OCI-LY3 (cell line): ENCODE results near the gene SLAMF6.

ENCODE experiments used
- H2AFZ ChIP-seq: fragments of 200-600, 300-600 bp; shearing (Covaris generic); 2 replicates; pipeline ENCODE4 v1.6.0; 2014; ENCODE audit warnings: antibody characterized with exemption, low read depth, low read length
- H3K27ac ChIP-seq: fragments of 200-600, 300-600 bp; sonication (generic); 2 replicates; pipeline ENCODE4 v1.5.1; 2014; ENCODE audit warnings: mild to moderate bottlenecking, low read length, moderate library complexity, mixed read lengths
- H3K27me3 ChIP-seq: fragments of 200-600, 300-600 bp; sonication (generic); 2 replicates; pipeline ENCODE4 v1.6.1; 2014; ENCODE audit warnings: low read depth, low read length, mixed read lengths
- H3K36me3 ChIP-seq: fragments of 200-600, 300-600 bp; sonication (generic); replicated peaks from 2 replicates; pipeline ENCODE3; 2014; ENCODE audit warnings: low read depth, low read length, mixed read lengths
- H3K4me1 ChIP-seq: fragments of 300-600, 200-600 bp; sonication (generic); 2 replicates; pipeline ENCODE4 v1.6.1; 2014; ENCODE audit warnings: low read length, mixed read lengths
- H3K4me2 ChIP-seq: fragments of 200-600, 300-600 bp; sonication (generic); 2 replicates; pipeline ENCODE4 v1.6.1; 2014; ENCODE audit warnings: low read length, mixed read lengths
- H3K4me3 ChIP-seq: fragments of 300-600, 200-600 bp; sonication (generic); 2 replicates; pipeline ENCODE4 v1.5.1; 2014; ENCODE audit warnings: antibody characterized with exemption, mild to moderate bottlenecking, low read length, moderate library complexity
- H3K79me2 ChIP-seq: fragments of 300-600, 200-600 bp; shearing (Covaris generic); 2 replicates; pipeline ENCODE4 v1.6.1; 2014; ENCODE audit warnings: mild to moderate bottlenecking, low read length, mixed read lengths
- H3K9ac ChIP-seq: fragments of 300-600, 200-600 bp; shearing (Covaris generic); 2 replicates; pipeline ENCODE4 v1.6.0; 2014; ENCODE audit warnings: mild to moderate bottlenecking, low read length, moderate library complexity
- H3K9me3 ChIP-seq: fragments of 200-600, 300-600 bp; shearing (Covaris generic); 2 replicates; pipeline ENCODE4 v1.6.1; 2014; ENCODE audit warnings: low read length, mixed read lengths; ENCODE audit not compliant: insufficient read depth
- H4K20me1 ChIP-seq: fragments of 200-600, 300-600 bp; sonication (generic); 2 replicates; pipeline ENCODE4 v1.6.1; 2016; ENCODE audit warnings: low read length, mixed read lengths; ENCODE audit not compliant: insufficient read depth
- EZH2phosphoT487 ChIP-seq: fragments of 200-600 bp; shearing (Covaris generic); IDR thresholded peaks from 2 replicates; pipeline ENCODE4 v1.6.1; 2018; ENCODE audit warnings: antibody characterized with exemption, mixed run types, low read depth
- TF ChIP-seq, protein P1 (sequence below): fragments of 200-600, 300-600 bp; sonication (generic); IDR thresholded peaks from 2 replicates; pipeline ENCODE4 v1.5.1; 2014; ENCODE audit warnings: antibody characterized with exemption, low read length, low read depth

The SLAMF6 gene

DNA sequence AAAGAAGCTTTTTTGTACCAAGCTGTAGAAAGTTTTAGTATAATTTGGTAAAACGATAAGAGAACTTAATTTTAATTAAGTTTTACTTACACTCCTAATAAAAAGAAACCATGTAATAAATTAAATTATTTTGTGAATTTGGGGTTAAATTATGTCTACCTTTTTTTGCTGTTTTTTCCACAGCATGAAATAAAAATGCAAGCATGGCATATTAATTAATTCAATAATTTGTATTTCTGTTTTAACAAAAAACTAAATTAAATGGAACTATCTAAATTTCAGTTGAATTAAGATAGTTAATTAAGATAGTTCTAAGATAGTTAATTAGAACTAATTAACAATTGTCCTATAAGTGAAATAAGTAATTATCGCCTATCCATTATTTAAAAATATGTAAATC lies 83.3 kb downstream of the SLAMF6 start:
- peaks cover 25% of the 10 kb centered on the region for H3K4me1 ChIP-seq
- TF ChIP-seq EZH2phosphoT487, result no peak
- TF ChIP-seq, protein P1, sequence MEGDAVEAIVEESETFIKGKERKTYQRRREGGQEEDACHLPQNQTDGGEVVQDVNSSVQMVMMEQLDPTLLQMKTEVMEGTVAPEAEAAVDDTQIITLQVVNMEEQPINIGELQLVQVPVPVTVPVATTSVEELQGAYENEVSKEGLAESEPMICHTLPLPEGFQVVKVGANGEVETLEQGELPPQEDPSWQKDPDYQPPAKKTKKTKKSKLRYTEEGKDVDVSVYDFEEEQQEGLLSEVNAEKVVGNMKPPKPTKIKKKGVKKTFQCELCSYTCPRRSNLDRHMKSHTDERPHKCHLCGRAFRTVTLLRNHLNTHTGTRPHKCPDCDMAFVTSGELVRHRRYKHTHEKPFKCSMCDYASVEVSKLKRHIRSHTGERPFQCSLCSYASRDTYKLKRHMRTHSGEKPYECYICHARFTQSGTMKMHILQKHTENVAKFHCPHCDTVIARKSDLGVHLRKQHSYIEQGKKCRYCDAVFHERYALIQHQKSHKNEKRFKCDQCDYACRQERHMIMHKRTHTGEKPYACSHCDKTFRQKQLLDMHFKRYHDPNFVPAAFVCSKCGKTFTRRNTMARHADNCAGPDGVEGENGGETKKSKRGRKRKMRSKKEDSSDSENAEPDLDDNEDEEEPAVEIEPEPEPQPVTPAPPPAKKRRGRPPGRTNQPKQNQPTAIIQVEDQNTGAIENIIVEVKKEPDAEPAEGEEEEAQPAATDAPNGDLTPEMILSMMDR, result no peak
- no peaks in the 10 kb centered on the region for H3K79me2 ChIP-seq

DNA sequence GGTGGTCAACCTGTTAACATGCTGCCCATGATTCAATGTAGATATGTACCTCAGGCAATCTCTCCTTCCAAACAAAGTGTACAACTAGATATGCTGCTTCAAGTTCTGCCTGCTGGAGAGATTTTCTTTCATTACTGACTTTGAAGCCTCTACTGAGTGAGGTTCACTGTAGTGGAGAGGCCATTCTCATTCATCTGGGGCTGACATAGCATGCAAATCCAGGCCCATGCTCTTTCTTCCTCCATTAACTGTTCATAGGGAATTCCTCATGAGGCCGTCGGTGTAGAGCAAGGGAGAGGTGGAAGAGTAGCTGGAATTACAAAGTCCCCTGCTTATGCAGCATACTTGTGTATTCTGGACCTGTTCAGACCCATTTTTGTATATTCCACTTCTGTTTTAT lies 84.1 kb downstream of the SLAMF6 start:
- H4K20me1 ChIP-seq, result no peaks in the 10 kb centered on the region
- no peak overlapping the region for H3K4me3 ChIP-seq
- TF ChIP-seq EZH2phosphoT487, result no peak
- TF ChIP-seq, protein P1, result no peak
- no peaks in the 10 kb centered on the region for H3K79me2 ChIP-seq
- no peak overlapping the region for H3K4me2 ChIP-seq
- H3K9ac ChIP-seq, result no peak overlapping the region
- 0 out of 2 replicates have a peak, but pooled peaks cover under 1% of the 10 kb centered on the region for H3K9me3 ChIP-seq
- no peak overlapping the region for H3K27ac ChIP-seq
- peaks cover under 1% of the 10 kb centered on the region for H3K36me3 ChIP-seq
- H2AFZ ChIP-seq, result no peak overlapping the region
- H3K4me1 ChIP-seq, result peaks cover 23% of the 10 kb centered on the region
- no peaks in the 10 kb centered on the region for H3K27me3 ChIP-seq

More for the DNA sequence above, 83.3 kb downstream of the SLAMF6 start:
- H3K27me3 ChIP-seq, result no peaks in the 10 kb centered on the region
- no peak overlapping the region for H3K9ac ChIP-seq
- no peak overlapping the region for H3K4me2 ChIP-seq
- H3K36me3 ChIP-seq, result no peaks in the 10 kb centered on the region
- H4K20me1 ChIP-seq, result no peaks in the 10 kb centered on the region
- H3K9me3 ChIP-seq, result no peaks in the 10 kb centered on the region
- H3K27ac ChIP-seq, result no peak overlapping the region
- H2AFZ ChIP-seq, result no peak overlapping the region
- H3K4me3 ChIP-seq, result no peak overlapping the region

DNA sequence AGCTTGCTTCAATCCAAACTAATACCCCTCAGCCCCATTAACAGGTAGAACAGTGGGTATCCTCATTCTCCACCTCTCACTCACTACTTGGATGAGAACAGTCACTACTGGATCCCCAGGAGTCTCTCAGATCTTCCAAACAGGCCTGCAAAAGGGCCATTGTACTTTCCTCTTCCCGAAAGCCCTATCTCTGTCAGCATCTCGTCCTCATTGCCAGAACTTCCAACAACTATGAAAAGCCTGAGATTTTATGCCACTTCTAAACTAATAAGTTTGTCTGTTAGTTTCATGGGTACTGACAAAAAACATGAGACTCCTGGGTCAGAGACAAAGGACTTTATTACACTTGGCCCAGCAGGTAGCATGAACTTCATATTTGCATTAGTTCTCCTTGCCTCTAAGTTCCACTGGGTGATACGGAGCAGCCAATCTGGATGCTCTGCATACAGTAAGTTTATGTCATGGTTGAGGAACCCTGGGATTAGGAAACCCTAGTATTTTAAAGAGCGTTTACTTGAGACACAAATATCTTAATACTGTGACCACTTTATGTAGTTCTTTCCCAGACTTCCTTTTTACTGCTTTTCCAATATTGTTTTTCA lies 84.6 kb downstream of the SLAMF6 start:
- Histone ChIP-seq H3K4me3 (peak overlapping the region; percentile 56), H3K9ac (peak overlapping the region; percentile 42), H3K79me2 (no peaks in the 10 kb centered on the region), H4K20me1 (no peaks in the 10 kb centered on the region), H3K4me2 (peak overlapping the region; percentile 73), H3K27me3 (no peaks in the 10 kb centered on the region), H3K36me3 (peaks cover 6% of the 10 kb centered on the region), H2AFZ (peak overlapping the region; percentile 90), H3K9me3 (peaks cover 5% of the 10 kb centered on the region; the same call in 1 of the 2 replicates), H3K27ac (0 out of 2 replicates have a peak overlapping the region, but pooled peaks have one; percentile 10), H3K4me1 (peaks cover 19% of the 10 kb centered on the region)
- TF ChIP-seq, protein P1, result no peak
- no peak for TF ChIP-seq EZH2phosphoT487

DNA sequence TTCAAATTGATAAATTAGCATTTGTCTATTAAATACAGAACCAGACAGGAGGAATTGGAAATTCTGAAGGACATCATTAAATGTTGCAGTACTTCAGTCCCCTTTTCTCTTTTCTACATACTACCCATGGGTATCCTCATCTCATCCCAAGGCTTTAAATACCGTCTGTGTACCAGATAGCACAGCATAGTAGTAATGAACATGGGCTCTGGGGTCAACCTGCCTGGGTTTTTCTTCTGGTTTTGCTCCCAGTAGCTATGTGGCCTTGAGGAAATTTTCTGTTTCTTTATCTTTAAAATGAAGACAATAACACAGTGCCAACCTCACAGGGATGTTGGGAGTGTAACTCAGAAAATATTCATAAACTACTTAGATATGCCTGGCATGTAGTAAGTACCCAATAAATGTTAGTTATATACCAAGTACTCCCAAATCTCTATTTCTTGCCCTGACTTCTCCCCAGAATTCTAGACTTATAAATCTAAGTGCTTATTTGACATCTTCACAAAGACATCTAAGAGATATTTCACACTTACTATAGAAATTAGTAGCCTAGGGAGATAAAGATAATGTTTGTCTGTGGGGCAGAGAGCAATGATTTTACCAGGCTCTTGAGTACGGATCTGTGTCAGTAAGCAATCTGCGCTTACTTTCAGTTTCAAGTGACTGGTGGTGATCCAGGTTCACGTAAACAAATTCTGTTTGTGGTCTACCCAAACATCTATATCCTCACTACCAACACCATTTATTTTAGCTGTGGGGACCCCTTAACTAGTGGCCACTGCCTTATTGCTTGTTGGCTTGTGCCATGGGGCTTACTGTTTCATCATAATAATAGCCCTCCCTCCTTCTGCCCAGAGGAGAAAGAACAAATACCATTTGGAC lies 85.4 kb downstream of the SLAMF6 start:
- H3K79me2 ChIP-seq, result no peaks in the 10 kb centered on the region
- no peaks in the 10 kb centered on the region for H4K20me1 ChIP-seq
- H3K27ac ChIP-seq, result peak overlapping the region; percentile 10; the same call in 1 of the 2 replicates
- peaks cover 9% of the 10 kb centered on the region; the same call in 1 of the 2 replicates for H3K9me3 ChIP-seq
- H3K4me2 ChIP-seq, result peak overlapping the region; percentile 73
- H2AFZ ChIP-seq, result peak overlapping the region; percentile 90
- peak overlapping the region; percentile 42 for H3K9ac ChIP-seq
- no peak for TF ChIP-seq EZH2phosphoT487
- TF ChIP-seq, protein P1, result no peak
- no peaks in the 10 kb centered on the region for H3K27me3 ChIP-seq
- peak overlapping the region; percentile 56 for H3K4me3 ChIP-seq
- peaks cover 7% of the 10 kb centered on the region for H3K36me3 ChIP-seq
- peaks cover 26% of the 10 kb centered on the region for H3K4me1 ChIP-seq
